DMS 273 (cell line): ENCODE results near the gene ANK3.

Experiments
- DNase-seq: peaks from one replicate; lab custom pipeline; 2025; ENCODE audit not compliant: unreplicated experiment; lab: John Stamatoyannopoulos, UW

ANK3 gene

GRCh38 chr10:60380781-60381180, 8.9 kb downstream of the ANK3 start:
- DNase-seq, result no peak

GRCh38 chr10:60377955-60378354, 11.7 kb downstream of the ANK3 start:
- no peak for DNase-seq

- no peak for DNase-seq
Measured at GRCh38 chr10:60377042-60377352, 12.7 kb downstream of the ANK3 start.

- DNase-seq, result no peak
Measured at GRCh38 chr10:60376221-60377041, 13.2 kb downstream of the ANK3 start.

- DNase-seq, result no peak
Measured at GRCh38 chr10:60375293-60376004, 14.2 kb downstream of the ANK3 start.

- DNase-seq, result no peak
Measured at GRCh38 chr10:60374836-60375235, 14.8 kb downstream of the ANK3 start.

GRCh38 chr10:60372436-60372835, 17.2 kb downstream of the ANK3 start:
- DNase-seq, result no peak

- DNase-seq, result no peak
Measured at GRCh38 chr10:60369547-60369930, 20.1 kb downstream of the ANK3 start.

GRCh38 chr10:60368875-60369546, 20.7 kb downstream of the ANK3 start:
- no peak for DNase-seq

- DNase-seq, result no peak
Measured at GRCh38 chr10:60367901-60368300, 21.8 kb downstream of the ANK3 start.

GRCh38 chr10:60367431-60367830, 22.2 kb downstream of the ANK3 start:
- DNase-seq, result no peak

- no peak for DNase-seq
Measured at GRCh38 chr10:60367024-60367423, 22.7 kb downstream of the ANK3 start.

GRCh38 chr10:60363187-60363586, 26.5 kb downstream of the ANK3 start:
- no peak for DNase-seq

- no peak for DNase-seq
Measured at GRCh38 chr10:60362461-60362860, 27.2 kb downstream of the ANK3 start.

GRCh38 chr10:60359066-60359465, 30.6 kb downstream of the ANK3 start:
- DNase-seq, result peak; percentile 10

GRCh38 chr10:60358282-60358681, 31.4 kb downstream of the ANK3 start:
- no peak for DNase-seq

GRCh38 chr10:60353519-60354258, 36.0 kb downstream of the ANK3 start:
- no peak for DNase-seq

- DNase-seq, result no peak
Measured at GRCh38 chr10:60352105-60352504, 37.6 kb downstream of the ANK3 start.

- peak; percentile 60 for DNase-seq
Measured at GRCh38 chr10:60351191-60351853, 38.4 kb downstream of the ANK3 start.

- DNase-seq, result peak; percentile 45
Measured at GRCh38 chr10:60350400-60350799, 39.3 kb downstream of the ANK3 start.

- no peak for DNase-seq
Measured at GRCh38 chr10:60349426-60349825, 40.2 kb downstream of the ANK3 start.
